IMR-90 (cell line): ENCODE results near the gene IQGAP2.

ENCODE experiments used
- BHLHE40 ChIP-seq: fragments of 150-350 bp; IDR thresholded peaks from 2 replicates; pipeline ENCODE4 v1.6.1; 2016; ENCODE audit warnings: mild to moderate bottlenecking, low read depth, low read length
- CEBPB ChIP-seq: IDR thresholded peaks from 2 replicates; pipeline ENCODE4 v1.6.1; 2012; ENCODE audit warnings: low read depth, low read length, improper control_type of control experiment
- CHD1 ChIP-seq: IDR thresholded peaks from 2 replicates; pipeline ENCODE4 v1.6.1; 2012; ENCODE audit warnings: low read depth, low read length, improper control_type of control experiment
- FOS ChIP-seq: fragments of 150-350 bp; IDR thresholded peaks from 2 replicates; pipeline ENCODE4 v1.6.1; 2016; ENCODE audit warnings: low read depth, low read length
- MAFK ChIP-seq: IDR thresholded peaks from 2 replicates; pipeline ENCODE4 v1.6.1; 2012; ENCODE audit warnings: low read depth, low read length, improper control_type of control experiment
- MXI1 ChIP-seq: IDR thresholded peaks from 2 replicates; pipeline ENCODE4 v1.6.1; 2012; ENCODE audit warnings: low read depth, mild to moderate bottlenecking, low read length, moderate library complexity, borderline replicate concordance
- POLR2A ChIP-seq: IDR thresholded peaks from 2 replicates; pipeline ENCODE4 v1.6.1; 2012; ENCODE audit warnings: mild to moderate bottlenecking, low read depth, low read length
- RAD21 ChIP-seq: IDR thresholded peaks from 2 replicates; pipeline ENCODE4 v1.6.1; 2012; ENCODE audit warnings: low read length, improper control_type of control experiment
- RCOR1 ChIP-seq: IDR thresholded peaks from 2 replicates; pipeline ENCODE4 v1.6.1; 2012; ENCODE audit warnings: mild to moderate bottlenecking, low read length, improper control_type of control experiment; ENCODE audit not compliant: insufficient replicate concordance
- RFX5 ChIP-seq: IDR thresholded peaks from 2 replicates; pipeline ENCODE4 v1.8.0; 2012; ENCODE audit warnings: low read depth, mild to moderate bottlenecking, low read length, moderate library complexity
- SMC3 ChIP-seq: fragments of 150-350 bp; IDR thresholded peaks from 2 replicates; pipeline ENCODE4 v1.6.1; 2016; ENCODE audit warnings: low read depth, mild to moderate bottlenecking, antibody characterized with exemption, low read length, moderate library complexity
- TF ChIP-seq, protein P1 (sequence below): conservative IDR thresholded peaks from 2 replicates; pipeline ENCODE4 v1.5.1; 2012; ENCODE audit warnings: mild to moderate bottlenecking, low read depth, low read length, improper control_type of control experiment
- TF ChIP-seq, protein P2 (sequence below): fragments of 150-350 bp; IDR thresholded peaks from 2 replicates; pipeline ENCODE4 v1.6.1; 2017; ENCODE audit warnings: mild to moderate bottlenecking, antibody characterized with exemption, low read length, low read depth
- TF ChIP-seq, protein P3 (sequence below): fragments of 150-350 bp; IDR thresholded peaks from 2 replicates; pipeline ENCODE4 v1.6.1; 2016; ENCODE audit warnings: low read depth, mild to moderate bottlenecking, low read length, moderate library complexity, borderline replicate concordance

DNA sequence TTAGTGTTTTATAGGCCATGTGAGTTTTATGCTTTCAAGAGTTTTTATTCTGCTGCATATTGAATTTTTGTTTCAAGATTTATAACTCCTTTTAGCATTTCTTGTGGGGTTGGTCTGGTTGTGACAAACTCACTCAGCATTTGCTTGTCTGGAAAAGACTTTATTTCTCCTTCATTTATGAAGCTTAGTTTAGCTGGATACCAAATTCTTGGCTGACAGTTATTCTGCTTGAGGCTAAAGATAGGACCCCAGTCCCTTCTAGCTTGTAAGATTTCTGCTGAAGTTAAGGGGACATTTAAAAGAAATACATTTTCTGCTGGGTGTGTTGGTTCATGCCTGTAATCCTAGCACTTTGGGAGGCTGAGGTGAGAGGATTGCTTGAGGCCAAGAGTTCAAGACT lies 36.8 kb downstream of the IQGAP2 start:
- no peak for TF ChIP-seq POLR2A
- TF ChIP-seq, protein P1, sequence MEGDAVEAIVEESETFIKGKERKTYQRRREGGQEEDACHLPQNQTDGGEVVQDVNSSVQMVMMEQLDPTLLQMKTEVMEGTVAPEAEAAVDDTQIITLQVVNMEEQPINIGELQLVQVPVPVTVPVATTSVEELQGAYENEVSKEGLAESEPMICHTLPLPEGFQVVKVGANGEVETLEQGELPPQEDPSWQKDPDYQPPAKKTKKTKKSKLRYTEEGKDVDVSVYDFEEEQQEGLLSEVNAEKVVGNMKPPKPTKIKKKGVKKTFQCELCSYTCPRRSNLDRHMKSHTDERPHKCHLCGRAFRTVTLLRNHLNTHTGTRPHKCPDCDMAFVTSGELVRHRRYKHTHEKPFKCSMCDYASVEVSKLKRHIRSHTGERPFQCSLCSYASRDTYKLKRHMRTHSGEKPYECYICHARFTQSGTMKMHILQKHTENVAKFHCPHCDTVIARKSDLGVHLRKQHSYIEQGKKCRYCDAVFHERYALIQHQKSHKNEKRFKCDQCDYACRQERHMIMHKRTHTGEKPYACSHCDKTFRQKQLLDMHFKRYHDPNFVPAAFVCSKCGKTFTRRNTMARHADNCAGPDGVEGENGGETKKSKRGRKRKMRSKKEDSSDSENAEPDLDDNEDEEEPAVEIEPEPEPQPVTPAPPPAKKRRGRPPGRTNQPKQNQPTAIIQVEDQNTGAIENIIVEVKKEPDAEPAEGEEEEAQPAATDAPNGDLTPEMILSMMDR: no peak
- no peak for TF ChIP-seq RCOR1
- no peak for TF ChIP-seq BHLHE40
- no peak for TF ChIP-seq CHD1
- TF ChIP-seq MAFK: no peak
- TF ChIP-seq SMC3: no peak
- TF ChIP-seq RAD21: no peak
- no peak for TF ChIP-seq RFX5
- no peak for TF ChIP-seq CEBPB
- TF ChIP-seq, protein P2, sequence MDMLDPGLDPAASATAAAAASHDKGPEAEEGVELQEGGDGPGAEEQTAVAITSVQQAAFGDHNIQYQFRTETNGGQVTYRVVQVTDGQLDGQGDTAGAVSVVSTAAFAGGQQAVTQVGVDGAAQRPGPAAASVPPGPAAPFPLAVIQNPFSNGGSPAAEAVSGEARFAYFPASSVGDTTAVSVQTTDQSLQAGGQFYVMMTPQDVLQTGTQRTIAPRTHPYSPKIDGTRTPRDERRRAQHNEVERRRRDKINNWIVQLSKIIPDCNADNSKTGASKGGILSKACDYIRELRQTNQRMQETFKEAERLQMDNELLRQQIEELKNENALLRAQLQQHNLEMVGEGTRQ: no peak
- TF ChIP-seq MXI1: no peak
- TF ChIP-seq, protein P3, sequence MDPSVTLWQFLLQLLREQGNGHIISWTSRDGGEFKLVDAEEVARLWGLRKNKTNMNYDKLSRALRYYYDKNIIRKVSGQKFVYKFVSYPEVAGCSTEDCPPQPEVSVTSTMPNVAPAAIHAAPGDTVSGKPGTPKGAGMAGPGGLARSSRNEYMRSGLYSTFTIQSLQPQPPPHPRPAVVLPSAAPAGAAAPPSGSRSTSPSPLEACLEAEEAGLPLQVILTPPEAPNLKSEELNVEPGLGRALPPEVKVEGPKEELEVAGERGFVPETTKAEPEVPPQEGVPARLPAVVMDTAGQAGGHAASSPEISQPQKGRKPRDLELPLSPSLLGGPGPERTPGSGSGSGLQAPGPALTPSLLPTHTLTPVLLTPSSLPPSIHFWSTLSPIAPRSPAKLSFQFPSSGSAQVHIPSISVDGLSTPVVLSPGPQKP: no peak
- TF ChIP-seq FOS: no peak
